SK-N-DZ (cell line): ENCODE measurements around the gene CIB1.
"Not testable (repeated sequence)": the region's sequence is repeated elsewhere in the genome, so short reads cannot be mapped to it uniquely, and the experiment has no call there.

ENCODE experiments used
- DNase-seq: peaks from one replicate; pipeline ENCODE4 v3.0.0-alpha.2; 2015; ENCODE audit warnings: low spot score
- small RNA-seq, 2 experiments: library from RNA; depleted of rRNA; stranded (forward); fragments of <200 nt; gene quantifications; one replicate each; pipeline ENCODE3, GENCODE V24; 2014

Gene CIB1

DNA sequence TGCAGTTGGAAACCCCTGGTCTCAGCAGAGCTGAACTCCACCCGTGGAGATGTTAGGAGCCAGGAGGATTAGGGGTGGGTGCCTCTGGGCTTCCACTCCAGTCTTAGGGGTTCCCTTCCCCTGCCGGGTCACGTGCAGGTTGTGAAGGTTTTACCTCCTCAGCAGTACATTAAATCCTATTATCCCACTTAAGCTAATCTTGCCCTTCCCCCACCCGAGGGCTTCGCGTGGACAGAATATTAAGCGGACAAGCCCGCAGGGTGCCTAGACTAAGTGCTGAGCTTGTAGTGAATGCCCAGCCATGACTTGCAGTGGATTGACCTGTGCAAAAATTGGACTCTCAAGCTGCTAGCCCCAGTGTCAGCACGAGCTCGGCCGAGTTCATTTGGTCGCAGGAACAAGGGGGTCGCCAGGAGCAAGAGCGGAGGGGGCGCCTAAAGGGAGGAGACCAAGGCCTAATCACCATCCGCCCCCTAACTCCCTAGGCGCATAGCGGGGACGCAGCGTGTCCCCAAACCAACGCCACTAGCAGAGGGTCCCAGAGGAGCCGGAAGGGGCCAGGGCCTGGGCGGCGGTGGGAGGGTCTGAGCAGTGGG lies 33.1 kb downstream of the CIB1 start:
- peak; percentile 27 for DNase-seq

GRCh38 chr15:90194655-90195054 lies 39.1 kb downstream of the CIB1 start:
- DNase-seq, result no peak

DNA sequence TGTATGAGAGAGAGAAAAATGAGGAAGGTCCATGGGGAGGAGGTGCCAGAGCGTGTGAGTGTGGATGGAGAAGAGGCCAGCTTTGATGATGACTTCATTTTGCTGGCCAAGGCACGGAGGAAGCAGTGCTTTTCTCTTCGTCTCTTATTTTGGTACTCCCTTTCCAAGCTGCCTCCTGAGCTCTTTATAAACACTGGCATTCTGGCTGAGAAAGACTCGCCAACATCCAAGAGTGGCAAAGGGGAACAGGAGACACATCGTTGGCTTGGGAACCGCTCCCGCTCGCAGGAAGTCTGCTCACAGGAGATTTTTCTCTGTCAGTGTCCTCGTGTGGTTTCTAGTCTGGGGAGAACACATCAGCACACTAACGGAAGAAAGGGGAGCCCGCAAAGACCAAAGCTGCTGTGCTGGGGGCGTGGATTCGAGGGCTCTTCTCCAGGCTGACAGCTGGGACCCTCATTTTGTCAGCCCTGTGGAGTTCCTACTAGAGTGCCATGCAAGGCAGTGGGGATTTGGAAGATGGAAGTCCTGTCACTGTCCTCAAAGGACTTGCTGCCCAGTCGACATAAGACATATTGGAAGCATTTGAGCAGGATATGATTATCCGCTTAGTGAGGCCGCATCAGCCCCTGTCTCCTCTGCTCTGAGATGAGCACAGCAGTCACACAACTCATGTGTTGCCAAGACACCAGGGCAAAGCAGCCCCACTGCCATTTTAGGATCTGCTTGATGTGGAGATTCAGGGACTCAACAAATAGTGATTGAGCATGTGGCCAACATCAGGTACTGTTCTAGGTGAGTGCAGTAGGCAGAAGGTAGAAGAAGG lies 40.6 kb downstream of the CIB1 start:
- DNase-seq, result no peak

DNA sequence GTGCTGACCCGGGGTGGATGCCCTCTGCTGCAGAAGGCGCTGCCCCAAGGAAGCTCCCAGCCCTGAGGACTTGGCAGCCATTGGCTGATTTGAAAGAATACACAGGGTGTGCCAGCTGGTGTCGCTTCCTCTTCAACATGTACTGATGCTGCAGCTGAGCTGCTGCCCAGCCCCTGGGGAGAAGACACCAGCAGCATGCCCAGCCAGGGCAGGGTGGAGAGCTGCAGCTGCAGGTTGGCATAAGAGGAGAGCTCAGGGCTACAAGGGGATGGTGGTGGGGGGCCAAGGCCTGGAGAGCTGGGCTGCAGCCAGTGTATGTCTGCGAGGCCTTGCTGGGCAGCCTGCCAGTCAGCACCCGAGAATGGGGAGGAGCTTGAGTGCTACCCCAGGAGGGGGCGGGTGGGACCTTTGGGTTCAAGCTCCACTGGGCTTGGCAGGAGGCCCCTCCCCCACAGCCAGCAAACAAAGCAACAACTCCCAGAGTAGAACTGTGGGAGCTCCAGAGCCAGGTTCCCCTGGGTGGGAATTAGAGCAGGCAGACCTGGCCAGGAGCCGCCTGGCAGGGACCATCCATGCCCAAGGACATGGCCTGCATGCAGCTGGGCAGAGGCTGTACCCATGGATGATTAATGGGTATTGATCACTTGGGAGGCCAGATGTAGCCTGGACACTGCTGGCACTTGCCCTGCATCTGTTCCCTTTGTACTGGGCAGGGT lies 41.8 kb downstream of the CIB1 start:
- DNase-seq, result peak; percentile 37

DNA sequence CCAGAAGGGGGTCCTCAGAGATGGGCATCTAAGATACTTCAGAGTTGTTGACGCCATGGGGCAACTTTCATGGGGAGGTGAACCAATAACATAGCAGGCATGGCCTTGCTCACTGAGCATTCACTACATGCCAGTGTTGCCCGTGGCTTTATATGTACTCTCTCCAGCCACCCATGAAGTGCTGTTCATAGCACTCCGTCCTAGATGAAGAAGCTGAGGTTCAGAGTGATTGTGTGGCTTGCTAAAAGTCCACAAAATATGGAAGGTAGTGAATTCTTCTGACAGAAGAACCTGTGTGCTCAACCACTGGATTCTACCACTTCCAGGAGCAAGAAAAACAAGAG lies 42.4 kb downstream of the CIB1 start:
- DNase-seq, result no peak

DNA sequence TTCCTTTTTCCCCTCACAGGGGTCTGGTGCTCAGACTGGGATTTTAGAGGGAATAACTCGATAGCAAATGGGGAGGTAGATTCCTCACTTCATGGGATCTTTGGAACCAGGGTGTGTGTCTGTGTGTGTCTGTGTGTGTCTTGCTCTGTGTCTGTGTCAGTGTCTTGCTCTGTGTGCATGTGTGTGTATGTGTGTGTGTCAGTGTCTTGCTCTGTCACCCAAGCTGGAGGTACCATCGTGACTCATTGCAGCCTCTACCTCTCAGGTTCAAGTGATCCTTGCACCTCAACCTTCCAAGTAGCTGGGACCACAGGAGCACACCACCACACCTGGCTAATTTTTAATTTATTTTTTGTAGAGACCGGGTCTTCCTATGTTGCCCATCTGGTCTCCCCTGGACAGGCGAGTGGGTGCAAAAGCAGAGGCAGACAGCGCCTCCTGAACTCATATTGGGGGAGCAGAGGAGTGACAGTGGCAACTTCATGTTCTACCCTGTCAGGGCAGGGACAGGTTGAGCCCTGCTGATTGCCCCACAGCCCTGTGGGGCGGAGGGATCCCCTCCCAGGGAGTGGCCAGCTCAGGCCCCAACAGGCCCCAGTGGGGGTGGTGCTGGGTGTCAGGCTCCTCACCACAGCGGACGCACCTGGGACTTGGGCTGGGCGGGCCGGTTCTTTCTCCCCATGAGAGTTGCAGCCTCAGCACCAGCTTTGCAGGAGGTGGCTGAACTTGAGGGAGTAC lies 43.0 kb downstream of the CIB1 start:
- no peak for DNase-seq

- DNase-seq, result no peak
Observed at GRCh38 chr15:90189781-90190467, 43.8 kb downstream of the CIB1 start.

GRCh38 chr15:90188914-90189748 lies 44.6 kb downstream of the CIB1 start:
- no peak for DNase-seq

DNA sequence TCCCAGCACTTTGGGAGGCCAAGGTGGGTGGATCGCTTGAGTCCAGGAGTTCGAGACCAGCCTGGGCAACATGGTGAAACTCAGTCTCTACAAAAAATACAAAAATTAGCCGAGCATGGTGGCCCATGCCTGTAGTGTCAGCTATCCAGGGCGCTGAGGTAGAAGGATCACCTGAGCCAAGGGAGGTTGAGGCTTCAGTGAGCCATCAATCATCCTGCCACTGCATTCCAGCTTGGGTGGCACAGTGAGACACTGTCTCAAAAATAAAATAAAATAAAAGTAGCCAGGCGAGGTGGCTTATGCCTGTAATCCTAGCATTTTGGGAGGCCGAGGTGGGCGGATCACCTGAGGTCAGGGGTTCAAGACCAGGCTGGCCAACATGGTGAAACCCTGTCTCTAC lies 45.7 kb downstream of the CIB1 start:
- DNase-seq, result not testable (repeated sequence)

DNA sequence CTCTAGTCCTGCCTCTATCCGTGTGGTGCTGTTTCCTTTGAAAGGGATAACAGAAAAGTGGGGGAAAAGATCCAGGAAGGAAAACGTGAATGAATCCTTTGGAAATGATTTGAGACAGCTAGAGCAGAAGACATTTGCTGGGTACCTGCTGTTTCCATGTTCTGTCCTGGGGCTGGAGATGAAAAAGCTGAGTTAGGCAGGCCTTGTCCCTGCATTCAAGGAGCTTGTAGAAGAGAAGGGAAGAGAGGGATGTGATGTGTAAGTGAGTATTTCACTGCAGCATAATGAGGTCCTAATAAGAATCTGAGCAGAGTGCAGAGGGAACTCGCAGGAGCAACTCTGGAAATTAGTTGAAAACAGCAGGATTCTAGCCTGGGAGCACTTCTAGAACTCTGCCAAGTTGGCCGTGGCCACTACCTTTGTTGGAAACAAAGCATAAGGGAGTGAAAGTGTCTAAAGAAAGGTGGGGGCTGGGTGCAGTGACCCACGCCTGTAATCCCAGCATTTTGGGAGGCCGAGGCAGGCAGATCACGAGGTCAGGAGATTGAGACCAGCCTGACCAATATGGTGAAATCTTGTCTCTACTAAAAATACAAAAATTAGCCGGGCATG lies 46.4 kb downstream of the CIB1 start:
- DNase-seq, result no peak

DNA sequence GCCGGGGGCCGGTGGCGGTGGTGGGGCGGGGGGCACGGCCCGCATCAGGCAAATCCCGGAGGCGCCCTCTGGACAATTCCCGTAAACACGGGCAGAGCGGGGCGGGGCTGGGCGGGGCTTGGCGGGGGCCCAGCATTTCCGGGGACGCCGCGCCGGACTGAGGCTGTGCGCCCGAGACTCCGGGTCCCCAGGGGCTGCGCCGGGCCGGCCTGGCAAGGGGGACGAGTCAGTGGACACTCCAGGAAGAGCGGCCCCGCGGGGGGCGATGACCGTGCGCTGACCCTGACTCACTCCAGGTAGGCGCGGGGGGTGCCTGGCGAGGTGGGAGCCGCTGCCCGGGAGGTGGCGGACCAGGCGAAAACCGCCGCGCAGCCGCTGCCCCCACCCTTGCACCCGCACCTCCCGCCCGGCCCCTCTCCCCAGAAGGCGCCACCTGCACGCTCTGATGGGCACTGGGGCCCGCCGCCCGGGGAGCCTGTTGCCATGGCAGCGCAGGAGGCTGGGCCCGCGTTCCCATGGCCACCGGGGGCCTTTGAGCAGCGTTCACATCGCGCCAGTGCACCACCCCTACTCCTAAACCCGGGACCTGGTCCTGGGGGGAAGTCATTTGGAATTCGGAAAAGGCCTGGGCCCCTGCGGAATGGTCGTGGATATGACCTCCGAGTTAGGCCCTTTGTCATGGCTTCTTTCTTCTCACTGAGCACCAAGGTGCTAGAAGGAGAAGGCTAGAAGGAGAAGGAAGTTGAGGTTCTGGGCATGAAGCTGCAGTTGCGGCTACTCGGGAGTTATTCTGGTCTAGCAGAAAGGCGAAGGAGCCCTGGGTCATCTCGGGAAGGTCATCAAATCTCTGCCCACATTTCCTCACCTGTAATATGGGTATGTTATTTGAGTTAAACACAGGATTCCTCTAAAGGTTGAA lies 48.7 kb downstream of the CIB1 start:
- DNase-seq, result peak; percentile 59

GRCh38 chr15:90184119-90184785 lies 49.5 kb downstream of the CIB1 start:
- DNase-seq, result no peak

GRCh38 chr15:90181776-90182175 lies 52.0 kb downstream of the CIB1 start:
- no peak for DNase-seq

Small RNA genes lying within 50 kb of the gene (small RNA-seq; reads per million reads assigned to genes)
- gene AC091167.3, result 0 reads per million in 2 experiments
